Activated CD4-positive, alpha-beta T cell treated with anti-CD3 and anti-CD28 coated beads, Interleukin-2, amount 10 ng/mL, durations not matched to agents 24 days and 14 days (primary cell): ENCODE measurements around the gene ZC3H12D. TPM values are rescaled to one million over a fixed set of nuclear protein-coding genes. Genes with fewer than 3 reads are reported as not detected.
"Not testable (repeated sequence)": the region's sequence is repeated elsewhere in the genome, so short reads cannot be mapped to it uniquely, and the experiment has no call there.

Experiments used
- DNase-seq: peaks from one replicate; pipeline ENCODE4 v3.0.0; 2022
- H3K27ac Mint-ChIP-seq: one replicate; pipeline ENCODE4 v1.8.0; 2022; ENCODE audit warnings: mild to moderate bottlenecking, mixed read lengths
- H3K27me3 Mint-ChIP-seq: one replicate; pipeline ENCODE4 v1.8.0; 2022; ENCODE audit warnings: mixed read lengths
- H3K36me3 Mint-ChIP-seq: one replicate; pipeline ENCODE4 v1.8.0; 2022; ENCODE audit warnings: low read depth, mild to moderate bottlenecking, mixed read lengths
- H3K4me1 Mint-ChIP-seq: one replicate; pipeline ENCODE4 v1.8.0; 2021; ENCODE audit warnings: mixed read lengths
- H3K4me3 Mint-ChIP-seq: one replicate; pipeline ENCODE4 v1.8.0; 2022; ENCODE audit warnings: mild to moderate bottlenecking, moderate library complexity, mixed read lengths
- H3K9me3 Mint-ChIP-seq: one replicate; pipeline ENCODE4 v1.8.0; 2021; ENCODE audit warnings: mixed read lengths
- intact Hi-C: fragments of 100-400 bp; cut with micrococcal nuclease; formaldehyde crosslinking; loops from one replicate; pipeline ENCODE4 v1.15.1; 2023
- total RNA-seq: library from RNA; stranded (reverse); gene quantifications from 2 replicates; pipeline ENCODE4 v1.2.3, GENCODE V29; 2022

ZC3H12D gene
- total RNA-seq, 1 donor from 2014 or later: 79.8 TPM

GRCh38 chr6:149461670-149462069 lies 23.1 kb downstream of the ZC3H12D start:
- Mint-ChIP-seq H3K27ac (no peak overlapping the region), H3K36me3 (peaks cover 69% of the 10 kb centered on the region), H3K4me1 (peaks cover 22% of the 10 kb centered on the region), H3K4me3 (no peak overlapping the region), H3K9me3 (no peaks in the 10 kb centered on the region), H3K27me3 (no peaks in the 10 kb centered on the region)
- no peak for DNase-seq
- intact Hi-C loops: no loop called here

- intact Hi-C loops, H3K27ac Mint-ChIP-seq, H3K27me3 Mint-ChIP-seq, H3K9me3 Mint-ChIP-seq, DNase-seq, H3K4me3 Mint-ChIP-seq: not testable (repeated sequence)
- H3K36me3 Mint-ChIP-seq: peaks cover 71% of the 10 kb centered on the region
- H3K4me1 Mint-ChIP-seq: peaks cover 25% of the 10 kb centered on the region
Observed at GRCh38 chr6:149460249-149460648, 24.6 kb downstream of the ZC3H12D start.

DNA sequence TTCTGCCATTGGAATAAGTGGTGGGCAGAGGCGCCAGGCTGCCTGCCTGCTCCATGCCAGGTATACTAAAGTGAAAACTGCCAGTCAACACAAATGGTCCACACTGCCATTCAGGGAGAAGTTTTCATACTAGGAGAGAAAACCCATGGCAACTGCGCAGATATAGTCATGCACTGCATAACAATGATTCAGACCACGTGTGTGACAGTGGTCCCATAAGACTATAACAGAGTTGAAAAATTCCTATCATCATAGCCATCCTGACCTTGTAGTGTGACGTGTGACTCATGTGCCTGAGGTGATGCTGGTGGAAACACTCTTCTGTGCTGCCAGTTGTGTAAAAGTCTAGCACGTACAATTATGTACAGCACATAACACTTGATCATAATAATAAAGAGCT lies 25.1 kb downstream of the ZC3H12D start:
- no peak for DNase-seq
- H3K27me3 Mint-ChIP-seq: no peaks in the 10 kb centered on the region
- no peaks in the 10 kb centered on the region for H3K9me3 Mint-ChIP-seq
- no peak overlapping the region for H3K4me3 Mint-ChIP-seq
- no peak overlapping the region for H3K27ac Mint-ChIP-seq
- H3K36me3 Mint-ChIP-seq: peaks cover 74% of the 10 kb centered on the region
- H3K4me1 Mint-ChIP-seq: peaks cover 29% of the 10 kb centered on the region
- intact Hi-C loops: no loop called here

DNA sequence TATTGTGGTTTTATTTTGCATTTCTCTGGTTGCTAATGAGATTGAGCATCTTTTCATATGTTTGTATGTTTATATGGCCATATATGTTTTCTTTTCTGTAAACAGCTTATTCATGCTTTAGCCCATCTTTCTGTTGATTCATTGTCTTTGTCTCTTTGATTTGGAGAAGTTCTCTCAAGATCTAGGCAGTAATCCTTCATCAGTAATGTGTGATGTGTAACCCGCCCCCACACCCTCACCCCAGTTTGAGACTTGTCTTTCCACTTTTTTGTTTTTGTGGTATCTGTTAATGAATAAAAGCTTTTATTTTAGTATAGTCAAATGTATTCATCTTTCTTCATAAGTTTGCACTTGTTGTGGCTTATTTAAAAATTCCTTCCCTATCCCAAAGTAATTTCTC lies 26.0 kb downstream of the ZC3H12D start:
- peaks cover 67% of the 10 kb centered on the region for H3K36me3 Mint-ChIP-seq
- DNase-seq: no peak
- no peaks in the 10 kb centered on the region for H3K27me3 Mint-ChIP-seq
- H3K4me3 Mint-ChIP-seq: peak overlapping the region; percentile 2
- H3K4me1 Mint-ChIP-seq: peaks cover 30% of the 10 kb centered on the region
- H3K9me3 Mint-ChIP-seq: no peaks in the 10 kb centered on the region
- intact Hi-C loops: no loop called here
- H3K27ac Mint-ChIP-seq: peak overlapping the region; percentile 67

DNA sequence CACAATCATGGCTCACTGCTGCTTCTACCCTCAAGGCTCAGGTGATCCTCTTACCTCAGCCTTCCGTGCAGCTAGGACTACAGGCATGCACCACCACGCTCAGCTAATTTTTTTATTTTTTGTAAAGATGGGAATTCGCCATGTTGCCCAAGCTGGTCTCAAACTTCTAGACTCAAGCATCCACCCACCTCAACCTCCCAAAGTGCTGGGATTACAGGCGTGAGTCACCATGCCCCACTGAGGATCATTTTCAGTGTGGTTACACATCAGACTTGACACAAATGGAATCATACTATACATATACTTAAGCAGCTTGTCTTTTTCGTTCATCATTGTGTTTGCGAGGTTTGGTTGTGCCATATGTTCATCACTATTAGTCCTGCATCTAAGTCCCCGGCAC lies 26.6 kb downstream of the ZC3H12D start:
- intact Hi-C loops: no loop called here
- Mint-ChIP-seq H3K4me1 (peaks cover 27% of the 10 kb centered on the region), H3K9me3 (no peaks in the 10 kb centered on the region), H3K4me3 (no peak overlapping the region), H3K36me3 (peaks cover 64% of the 10 kb centered on the region), H3K27me3 (no peaks in the 10 kb centered on the region), H3K27ac (peak overlapping the region; percentile 45)
- DNase-seq: no peak

DNA sequence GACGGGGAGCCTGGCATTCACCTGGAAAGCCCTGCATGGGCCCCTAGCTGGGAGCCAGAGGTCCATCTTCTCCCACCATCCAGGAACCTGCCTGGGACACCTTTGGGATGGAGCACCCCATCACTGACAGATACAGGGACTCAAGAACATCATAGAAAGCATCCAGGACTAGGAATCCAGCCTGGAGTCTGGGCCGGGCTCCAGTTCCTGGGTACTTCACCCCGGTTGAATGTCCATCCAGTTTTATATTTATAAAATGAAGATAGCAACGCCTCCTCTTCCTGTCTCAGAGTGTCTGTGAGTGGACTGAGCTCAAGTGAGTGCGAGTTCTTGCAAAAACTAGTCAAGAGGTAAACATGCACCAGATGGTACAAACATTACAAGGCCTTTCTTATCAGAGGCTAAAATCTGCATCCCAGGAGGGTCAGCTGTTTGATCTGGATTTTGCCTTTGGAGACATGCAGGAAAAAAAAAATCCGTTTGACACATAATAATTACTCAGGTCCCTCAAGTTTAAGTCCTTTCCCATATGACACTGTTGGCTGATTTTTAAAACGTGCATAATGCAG lies 27.4 kb downstream of the ZC3H12D start:
- intact Hi-C loops: no loop called here
- H3K4me1 Mint-ChIP-seq: peaks cover 23% of the 10 kb centered on the region
- no peak for DNase-seq
- H3K4me3 Mint-ChIP-seq: no peak overlapping the region
- no peak overlapping the region for H3K27ac Mint-ChIP-seq
- H3K27me3 Mint-ChIP-seq: no peaks in the 10 kb centered on the region
- peaks cover 61% of the 10 kb centered on the region for H3K36me3 Mint-ChIP-seq
- H3K9me3 Mint-ChIP-seq: no peaks in the 10 kb centered on the region

- no peak overlapping the region for H3K27ac Mint-ChIP-seq
- H3K36me3 Mint-ChIP-seq: peaks cover 57% of the 10 kb centered on the region
- peaks cover 23% of the 10 kb centered on the region for H3K4me1 Mint-ChIP-seq
- intact Hi-C loops: no loop called here
- no peak overlapping the region for H3K4me3 Mint-ChIP-seq
- DNase-seq: no peak
- no peaks in the 10 kb centered on the region for H3K9me3 Mint-ChIP-seq
- no peaks in the 10 kb centered on the region for H3K27me3 Mint-ChIP-seq
Observed at GRCh38 chr6:149456311-149457021, 28.3 kb downstream of the ZC3H12D start.

- intact Hi-C loops: no loop called here
- no peaks in the 10 kb centered on the region for H3K9me3 Mint-ChIP-seq
- peak overlapping the region; percentile 53 for H3K27ac Mint-ChIP-seq
- H3K36me3 Mint-ChIP-seq: peaks cover 50% of the 10 kb centered on the region
- no peak for DNase-seq
- no peak overlapping the region for H3K4me3 Mint-ChIP-seq
- no peaks in the 10 kb centered on the region for H3K27me3 Mint-ChIP-seq
- H3K4me1 Mint-ChIP-seq: peaks cover 23% of the 10 kb centered on the region
Observed at GRCh38 chr6:149455031-149455732, 29.6 kb downstream of the ZC3H12D start.

DNA sequence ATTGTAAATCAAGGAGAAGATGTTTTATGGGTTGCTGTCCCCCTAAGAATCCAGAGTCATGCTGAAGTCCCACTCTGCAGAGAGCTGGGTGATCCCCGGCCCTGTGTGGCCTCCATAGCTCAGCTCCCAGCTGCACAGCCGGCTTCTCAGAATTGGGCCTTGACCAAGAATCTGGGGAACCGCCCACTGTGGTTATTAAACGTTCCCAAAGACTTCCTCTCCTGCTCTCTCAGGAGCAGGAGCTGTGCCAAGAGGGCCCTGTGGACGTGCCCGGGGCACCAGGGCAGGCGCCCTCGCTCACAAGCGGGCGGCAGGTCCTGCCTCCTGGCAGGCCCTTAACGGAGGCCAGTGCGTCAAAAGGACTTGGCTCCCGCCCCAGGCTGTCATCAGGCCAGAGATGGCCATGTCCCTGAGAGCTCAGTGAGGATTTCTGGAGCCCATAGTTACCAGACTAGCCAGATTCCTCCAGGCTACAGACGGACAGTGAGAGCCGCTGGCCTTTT lies 30.4 kb downstream of the ZC3H12D start:
- H3K4me1 Mint-ChIP-seq: peaks cover 23% of the 10 kb centered on the region
- H3K27ac Mint-ChIP-seq: no peak overlapping the region
- H3K4me3 Mint-ChIP-seq: no peak overlapping the region
- no peak for DNase-seq
- H3K27me3 Mint-ChIP-seq: no peaks in the 10 kb centered on the region
- H3K36me3 Mint-ChIP-seq: peaks cover 48% of the 10 kb centered on the region
- intact Hi-C loops: no loop called here
- H3K9me3 Mint-ChIP-seq: no peaks in the 10 kb centered on the region

GRCh38 chr6:149453597-149454345 lies 31.0 kb downstream of the ZC3H12D start:
- Mint-ChIP-seq H3K9me3 (no peaks in the 10 kb centered on the region), H3K36me3 (peaks cover 42% of the 10 kb centered on the region), H3K27ac (no peak overlapping the region), H3K27me3 (no peaks in the 10 kb centered on the region), H3K4me1 (peaks cover 17% of the 10 kb centered on the region), H3K4me3 (no peak overlapping the region)
- intact Hi-C loops: no loop called here
- no peak for DNase-seq

DNA sequence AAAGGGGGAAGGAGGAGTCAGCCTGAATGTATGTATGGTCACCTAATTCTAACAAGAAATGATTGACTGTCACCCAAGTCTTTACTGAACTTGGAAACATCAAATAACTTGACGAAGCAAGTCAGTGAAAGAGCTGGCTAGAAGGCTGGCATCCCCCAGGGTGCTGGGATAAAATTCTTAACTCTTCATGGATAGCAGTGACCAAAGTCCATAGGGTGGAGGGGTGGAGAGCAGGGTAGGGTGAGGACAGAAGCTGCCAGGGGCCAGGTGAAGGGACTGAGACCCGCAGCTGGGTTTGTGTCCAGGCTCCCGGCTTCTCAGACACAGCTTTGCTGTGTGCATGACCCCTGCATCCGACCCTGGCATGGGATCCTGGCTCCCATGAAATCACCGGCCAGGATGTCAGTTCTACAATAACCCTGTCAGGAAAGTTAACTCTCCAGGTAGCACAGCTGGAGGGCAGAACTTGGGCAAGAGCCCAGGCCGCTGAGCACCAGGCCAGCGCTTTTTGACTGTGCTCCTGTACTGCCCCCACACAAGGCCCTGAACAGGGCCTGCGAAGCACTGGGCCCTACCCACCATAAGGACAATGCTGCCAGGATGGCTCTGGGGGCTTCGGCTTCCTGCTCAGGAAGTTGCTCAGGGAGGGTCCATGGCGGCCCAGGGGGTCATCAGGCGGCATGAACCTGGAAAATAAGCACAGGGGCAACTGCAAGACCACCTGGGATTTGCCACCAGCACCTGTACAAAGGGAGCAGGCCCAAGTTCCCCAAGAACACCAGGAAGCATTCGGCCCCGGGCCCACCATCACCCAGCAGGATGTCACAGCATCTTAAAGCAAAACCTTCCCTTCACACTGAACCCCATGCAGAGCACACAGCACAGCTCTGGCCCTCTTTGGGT lies 32.5 kb downstream of the ZC3H12D start:
- peaks cover 39% of the 10 kb centered on the region for H3K36me3 Mint-ChIP-seq

GRCh38 chr6:149451376-149452036 lies 33.3 kb downstream of the ZC3H12D start:
- Mint-ChIP-seq H3K9me3 (no peaks in the 10 kb centered on the region), H3K4me3 (no peak overlapping the region), H3K4me1 (peaks cover 9% of the 10 kb centered on the region), H3K27ac (no peak overlapping the region), H3K27me3 (no peaks in the 10 kb centered on the region), H3K36me3 (peaks cover 37% of the 10 kb centered on the region)
- intact Hi-C loops: no loop called here
- peak; percentile 67 for DNase-seq

More for the DNA sequence above, 32.5 kb downstream of the ZC3H12D start:
- Mint-ChIP-seq H3K9me3 (no peaks in the 10 kb centered on the region), H3K4me1 (peaks cover 9% of the 10 kb centered on the region), H3K27me3 (no peaks in the 10 kb centered on the region), H3K27ac (no peak overlapping the region), H3K4me3 (no peak overlapping the region)
- intact Hi-C loops: no loop called here
- DNase-seq: no peak
